GM12892 (cell line): ENCODE results near the gene GLP2R.
"Not testable (repeated sequence)": the region's sequence is repeated elsewhere in the genome, so short reads cannot be mapped to it uniquely, and the experiment has no call there.

Experiments used
- DNase-seq: peaks from one replicate; pipeline ENCODE4 v3.0.0; 2011; ENCODE audit not compliant: insufficient read length
- FAIRE-seq: peaks from 2 replicates; lab custom pipeline; 2011; peaks lifted over from hg19 to GRCh38; lab: Jason Lieb, UNC
- POLR2A ChIP-seq: IDR thresholded peaks from 2 replicates; pipeline ENCODE4 v1.6.1; 2011; ENCODE audit warnings: low read depth, low read length, control low read depth
- POLR2AphosphoS5 ChIP-seq: IDR thresholded peaks from 2 replicates; pipeline ENCODE4 v1.6.1; 2011; ENCODE audit warnings: low read depth, low read length, control low read depth
- TAF1 ChIP-seq: IDR thresholded peaks from 2 replicates; pipeline ENCODE4 v1.6.1; 2011; ENCODE audit warnings: low read depth, mild to moderate bottlenecking, control low read depth, low read length, borderline replicate concordance

The GLP2R gene

DNA sequence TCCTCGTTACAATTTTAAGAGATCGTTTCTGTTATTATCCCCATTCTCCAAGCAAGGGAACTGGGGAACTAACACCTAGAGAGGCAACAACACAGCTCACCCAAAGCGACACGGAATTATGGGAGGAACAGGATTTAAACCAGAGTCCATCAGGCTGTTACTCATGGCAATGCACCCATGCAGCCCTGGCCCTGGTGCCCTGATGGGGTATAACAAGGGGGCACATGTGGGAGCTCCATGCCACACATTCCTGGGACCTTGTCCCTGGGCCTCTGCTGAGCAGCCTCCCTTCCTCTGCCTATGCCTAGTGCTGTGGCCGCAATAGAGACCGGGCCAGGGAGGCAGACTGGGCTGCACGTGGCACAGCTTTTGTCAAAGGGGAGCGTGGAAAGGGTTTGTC, 92.6 kb downstream of the GLP2R start:
- TF ChIP-seq TAF1 (no peak), POLR2A (no peak), POLR2AphosphoS5 (no peak)
- no peak for FAIRE-seq
- DNase-seq: no peak

- no peak for TF ChIP-seq POLR2A
- no peak for TF ChIP-seq TAF1
- no peak for TF ChIP-seq POLR2AphosphoS5
- no peak for DNase-seq
- no peak for FAIRE-seq
These were observed 93.2 kb downstream of the GLP2R start for GRCh38 chr17:9918804-9919352.

- DNase-seq, FAIRE-seq: not testable (repeated sequence)
These were observed 95.5 kb downstream of the GLP2R start for GRCh38 chr17:9921216-9921615.

DNA sequence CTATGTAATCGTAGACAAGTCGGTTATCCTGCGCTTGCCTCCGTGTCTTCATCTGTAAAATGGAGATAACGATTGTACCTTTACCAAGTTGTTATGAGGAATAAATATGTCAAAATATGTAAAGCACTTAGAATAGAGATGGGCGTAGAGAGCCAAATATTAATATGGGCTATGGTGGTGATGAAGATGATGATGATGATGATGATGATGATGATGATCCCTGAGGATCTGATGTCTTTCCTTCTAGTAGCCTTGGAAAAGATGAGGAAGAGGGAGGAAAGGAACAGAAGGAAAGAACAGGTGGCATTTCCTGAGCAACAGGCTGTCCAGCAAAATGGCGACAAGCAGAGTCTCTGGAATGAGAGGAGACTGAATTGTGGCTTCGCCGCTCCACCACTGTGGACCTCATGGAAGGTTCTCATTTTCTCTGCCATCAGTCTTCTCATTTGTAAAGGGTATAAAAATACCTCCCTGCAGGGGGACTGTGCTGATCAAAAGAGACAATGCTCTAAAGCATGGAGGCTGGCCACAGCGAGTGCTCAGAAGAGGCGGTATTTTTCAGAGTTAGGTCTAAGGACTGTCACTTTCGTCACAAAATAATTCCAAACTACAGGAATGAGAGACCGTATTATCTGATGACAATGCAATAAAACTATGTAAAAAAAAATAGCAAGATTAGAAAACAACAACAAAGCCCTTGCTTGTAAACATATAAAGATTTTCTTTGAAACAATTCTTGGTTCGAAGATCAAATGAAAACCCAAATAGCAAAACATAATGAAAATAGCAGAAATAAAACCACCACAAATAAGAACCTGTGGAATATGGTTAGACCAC, 96.5 kb downstream of the GLP2R start:
- DNase-seq (no peak), FAIRE-seq (no peak)
- TF ChIP-seq TAF1 (no peak), POLR2A (no peak), POLR2AphosphoS5 (no peak)

DNA sequence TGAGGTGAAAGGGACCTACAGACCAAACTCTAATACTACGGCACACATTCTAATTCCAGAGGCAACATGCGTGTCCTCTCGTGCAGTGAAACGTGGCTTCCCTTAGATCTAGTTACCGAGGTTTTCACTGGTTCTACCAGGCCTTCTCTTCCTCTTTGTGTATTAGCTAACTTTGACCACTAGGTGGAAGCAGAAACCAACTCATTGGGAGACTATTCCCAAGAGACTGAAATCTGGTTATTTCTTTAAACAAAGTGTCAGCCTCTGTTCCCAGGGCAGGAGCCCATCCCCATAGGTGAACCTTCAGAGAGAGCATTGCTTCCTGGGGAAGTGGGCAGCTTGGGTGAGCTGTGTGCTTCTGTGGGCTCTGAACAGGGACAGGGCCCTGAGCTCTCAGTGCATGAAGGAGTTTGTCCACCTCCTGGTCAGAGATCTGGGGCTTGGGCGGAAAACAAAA, 99.0 kb downstream of the GLP2R start:
- peak; percentile 95 for FAIRE-seq

DNA sequence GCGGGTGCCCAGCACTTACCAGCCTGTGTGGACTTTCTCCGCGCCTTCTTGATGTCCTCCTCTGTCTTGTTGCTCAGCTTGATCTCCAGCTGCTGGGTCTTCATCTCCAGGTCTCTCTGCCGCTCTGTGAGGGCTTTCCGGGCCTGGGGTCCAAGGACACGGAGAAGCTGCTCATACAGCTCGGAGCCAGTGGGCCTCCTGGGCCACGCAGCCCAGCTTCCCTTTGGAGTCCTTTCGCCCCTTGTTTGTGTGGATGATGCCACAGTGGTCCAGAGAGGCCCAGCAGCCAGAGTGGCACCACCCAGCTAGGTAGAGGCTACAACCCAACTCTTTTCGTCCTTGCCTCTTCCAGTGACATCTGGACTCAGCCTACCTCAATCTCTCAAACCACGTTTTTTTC, 99.7 kb downstream of the GLP2R start:
- DNase-seq (no peak), FAIRE-seq (no peak)
- TF ChIP-seq POLR2A (no peak), POLR2AphosphoS5 (no peak), TAF1 (no peak)

More for the DNA sequence above, 99.0 kb downstream of the GLP2R start:
- peak; percentile 34 for DNase-seq
- TF ChIP-seq POLR2AphosphoS5: no peak
- no peak for TF ChIP-seq TAF1
- no peak for TF ChIP-seq POLR2A

GRCh38 chr17:9926150-9926804, 100.6 kb downstream of the GLP2R start:
- TF ChIP-seq TAF1 (no peak), POLR2AphosphoS5 (no peak), POLR2A (no peak)
- no peak for FAIRE-seq

DNA sequence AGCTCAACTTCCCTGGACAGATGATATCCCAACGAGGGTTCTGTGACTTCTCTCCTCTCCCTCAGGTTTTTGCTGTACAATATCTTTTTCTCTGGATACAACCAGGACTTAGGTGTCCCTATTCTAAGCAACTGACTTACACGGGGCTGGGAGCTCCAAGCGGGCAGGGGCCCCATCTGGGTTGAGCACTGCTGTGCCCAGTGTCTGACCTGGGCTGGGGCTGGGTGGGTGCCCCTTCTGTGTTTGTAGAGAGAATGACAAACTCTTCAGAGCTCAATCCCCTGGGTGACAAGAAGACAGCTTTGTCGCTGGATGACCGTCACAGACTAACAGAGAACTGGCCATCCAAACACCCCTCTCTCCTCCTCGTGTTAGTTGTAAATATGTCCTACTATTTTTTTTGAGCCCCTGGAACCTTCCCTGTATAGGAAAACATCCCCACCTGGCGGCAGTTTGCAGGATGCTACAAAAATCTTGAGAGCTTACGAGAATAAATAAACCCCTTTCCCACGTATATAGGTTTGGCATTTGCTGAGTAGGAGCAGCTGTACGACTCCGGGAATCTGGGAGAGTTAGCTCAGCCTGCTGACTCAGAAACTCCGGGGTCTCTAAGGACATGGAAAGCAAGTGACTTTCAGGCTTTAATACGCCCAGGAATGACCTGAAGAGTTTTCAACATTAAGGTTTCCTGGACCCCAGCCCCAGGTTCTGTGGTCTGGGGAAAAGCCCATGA, 103.0 kb downstream of the GLP2R start:
- FAIRE-seq: no peak
- no peak for DNase-seq
- TF ChIP-seq POLR2A (no peak), TAF1 (no peak), POLR2AphosphoS5 (no peak)

More at GRCh38 chr17:9926150-9926804, 100.6 kb downstream of the GLP2R start:
- no peak for DNase-seq

- no peak for TF ChIP-seq POLR2A
- no peak for TF ChIP-seq POLR2AphosphoS5
- TF ChIP-seq TAF1: no peak
- DNase-seq (no peak), FAIRE-seq (no peak)
These were observed 104.1 kb downstream of the GLP2R start for GRCh38 chr17:9929871-9930270.

DNA sequence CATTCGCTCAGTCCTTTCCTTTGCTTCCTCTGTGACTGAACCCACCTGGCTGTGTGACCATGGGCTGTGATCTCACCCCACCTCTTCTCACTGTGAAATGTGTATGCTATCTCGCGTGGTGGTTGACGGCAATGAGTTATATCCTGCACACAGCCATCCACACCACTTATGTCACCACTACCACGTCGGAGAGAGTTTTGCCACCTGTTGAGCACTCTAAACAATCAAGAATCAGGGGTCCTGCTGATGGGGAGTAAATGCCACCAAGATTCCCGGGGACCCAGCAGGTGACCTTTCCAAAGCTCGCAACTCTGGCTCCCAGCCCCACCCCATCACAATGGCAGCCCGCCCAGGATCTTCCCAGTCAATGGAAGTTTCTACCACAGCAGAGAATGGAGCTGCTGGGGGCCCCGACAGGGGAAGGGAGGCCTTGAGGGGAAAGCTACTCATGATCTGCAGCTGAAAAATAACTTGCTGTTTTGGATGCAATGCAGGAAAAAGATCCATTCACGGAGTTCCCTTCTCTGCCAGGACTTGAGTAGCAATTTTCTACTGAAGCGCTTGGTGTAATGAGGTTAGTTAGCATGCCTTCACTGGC, 105.5 kb downstream of the GLP2R start:
- FAIRE-seq (no peak), DNase-seq (no peak)
- TF ChIP-seq POLR2AphosphoS5 (no peak), TAF1 (no peak), POLR2A (no peak)

GRCh38 chr17:9932491-9932890, 106.8 kb downstream of the GLP2R start:
- no peak for FAIRE-seq
- TF ChIP-seq POLR2AphosphoS5 (no peak), TAF1 (no peak), POLR2A (no peak)
- DNase-seq: no peak
